CD8-positive, alpha-beta memory T cell (primary cell): Measurements from ENCODE around the gene MVB12B. TPM values are rescaled to one million over a fixed set of nuclear protein-coding genes. Genes with fewer than 3 reads are reported as not detected.
"Not testable (repeated sequence)": the region's sequence is repeated elsewhere in the genome, so short reads cannot be mapped to it uniquely, and the experiment has no call there.

Experiments
- CTCF ChIA-PET: fragments of 350-600 bp; sonication (Branson Sonifier 250); formaldehyde crosslinking; loops from one replicate; lab custom pipeline; 2021; ENCODE audit warnings: antibody characterized with exemption; lab: Charles Lee
- POLR2A ChIA-PET: fragments of 350-600 bp; sonication (Branson Sonifier 250); formaldehyde crosslinking; loops from one replicate; lab custom pipeline; 2021; ENCODE audit warnings: antibody characterized with exemption; lab: Charles Lee
- DNase-seq, 5 donors: peaks; one replicate each; pipeline versions ENCODE4 v3.0.0 to v3.0.0-alpha.2; 2020 to 2022; ENCODE audit warnings: mixed read lengths in 1 of 5
- H3K27ac ChIP-seq: one replicate; pipeline ENCODE4 v1.7.0; 2013; ENCODE audit warnings: low read depth, mild to moderate bottlenecking, low read length, moderate library complexity
- H3K27me3 ChIP-seq: 2 replicates; pipeline ENCODE4 v1.7.0; 2013; ENCODE audit warnings: low read length, mild to moderate bottlenecking; ENCODE audit not compliant: insufficient read depth, poor library complexity, severe bottlenecking
- H3K36me3 ChIP-seq: 2 replicates; pipeline ENCODE4 v1.7.0; 2013; ENCODE audit warnings: mild to moderate bottlenecking, low read length, moderate library complexity; ENCODE audit not compliant: insufficient read depth
- H3K4me1 ChIP-seq: 2 replicates; pipeline ENCODE4 v1.7.0; 2013; ENCODE audit warnings: mild to moderate bottlenecking, low read length, moderate library complexity; ENCODE audit not compliant: insufficient read depth
- H3K4me3 ChIP-seq: 2 replicates; pipeline ENCODE4 v1.7.0; 2013; ENCODE audit warnings: mild to moderate bottlenecking, low read length
- H3K9me3 ChIP-seq: 2 replicates; pipeline ENCODE4 v1.7.0; 2013; ENCODE audit warnings: mild to moderate bottlenecking, low read length
- H3K27ac Mint-ChIP-seq, 8 donors: one replicate each; pipeline ENCODE4 v1.8.0; 2020 to 2021; ENCODE audit warnings: mixed read lengths in 8 of 8, mild to moderate bottlenecking in 6 of 8, inconsistent platforms in 3 of 8, moderate library complexity in 3 of 8
- H3K27me3 Mint-ChIP-seq, 2 donors: one replicate each; pipeline ENCODE4 v1.8.0; 2020 to 2021; ENCODE audit warnings: mixed read lengths in 2 of 2, mild to moderate bottlenecking in 1 of 2, moderate library complexity in 1 of 2
- H3K36me3 Mint-ChIP-seq, 3 donors: one replicate each; pipeline ENCODE4 v1.8.0; 2020 to 2021; ENCODE audit warnings: mixed read lengths in 3 of 3, inconsistent platforms in 1 of 3, mild to moderate bottlenecking in 1 of 3
- H3K4me1 Mint-ChIP-seq, 3 donors: one replicate each; pipeline ENCODE4 v1.8.0; 2020 to 2021; ENCODE audit warnings: mixed read lengths in 3 of 3, inconsistent platforms in 1 of 3, mild to moderate bottlenecking in 1 of 3
- H3K4me3 Mint-ChIP-seq, 7 donors: one replicate each; pipeline ENCODE4 v1.8.0; 2020 to 2021; ENCODE audit warnings: mixed read lengths in 7 of 7, mild to moderate bottlenecking in 6 of 7, moderate library complexity in 4 of 7, inconsistent platforms in 2 of 7
- H3K9me3 Mint-ChIP-seq, 5 donors: one replicate each; pipeline ENCODE4 v1.8.0; 2020 to 2022; ENCODE audit warnings: mixed read lengths in 5 of 5, mild to moderate bottlenecking in 3 of 5, moderate library complexity in 2 of 5, inconsistent platforms in 1 of 5
- polyA plus RNA-seq: library from polyadenylated mRNA; unstranded; fragments of 300-500 nt; fragmentation: Illumina TruSeq; gene quantifications from one replicate; pipeline ENCODE4 v1.2.3, GENCODE V29; 2021
- total RNA-seq, 2 experiments: library from RNA; stranded (reverse); gene quantifications; one replicate each; pipeline ENCODE4 v1.2.3, GENCODE V29; 2021

MVB12B gene
- total and polyA plus RNA-seq, 3 experiments from 2014 or later = 11.0 to 13.1 (median 12.7) TPM

GRCh38 chr9:126538550-126538949 lies 211.9 kb downstream of the MVB12B start:
- ChIA-PET CTCF (interaction anchor here (1.1 to 1.4 kb wide), 2 partner anchors 20 to 40 kb away, joined by 3 to 5 read pairs; no protein-coding TSS in a partner anchor), POLR2A (no interaction called here)
- Histone ChIP-seq H3K36me3 (no peaks in the 10 kb centered on the region), H3K27me3 (peaks cover 5% of the 10 kb centered on the region), H3K9me3 (no peaks in the 10 kb centered on the region), H3K27ac (no peak overlapping the region), H3K4me1 (no peaks in the 10 kb centered on the region), H3K4me3 (no peak overlapping the region)
- Mint-ChIP-seq H3K9me3 (no peaks in the 10 kb centered on the region), H3K4me3 (no peak overlapping the region), H3K27me3 (peaks cover 20 to 41% of the 10 kb centered on the region in 2 donors), H3K27ac (no peak overlapping the region), H3K36me3 (no peaks in the 10 kb centered on the region), H3K4me1 (no peaks in the 10 kb centered on the region)
- no peak for DNase-seq

DNA sequence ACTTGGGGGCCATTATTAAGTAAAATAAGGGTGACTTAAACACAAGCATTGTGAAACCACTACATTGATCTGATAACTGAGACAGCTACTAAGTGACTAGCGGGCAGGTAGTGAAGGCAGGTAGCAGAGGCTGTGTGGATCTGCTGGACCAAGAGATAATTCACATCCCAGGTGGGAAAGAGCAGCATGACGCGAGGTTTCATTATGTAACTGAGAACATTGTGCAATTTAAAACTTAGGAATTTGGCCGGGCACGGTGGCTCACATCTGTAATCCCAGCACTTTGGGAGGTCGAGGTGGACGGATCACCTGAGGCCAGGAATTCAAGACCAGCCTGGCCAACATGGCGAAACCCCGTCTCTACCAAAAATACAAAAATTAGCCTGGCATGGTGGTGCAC lies 213.8 kb downstream of the MVB12B start:
- H3K4me3 ChIP-seq, H3K4me1 ChIP-seq, H3K9me3 ChIP-seq, H3K36me3 ChIP-seq, H3K4me3 Mint-ChIP-seq, H3K9me3 Mint-ChIP-seq, POLR2A ChIA-PET, H3K36me3 Mint-ChIP-seq, H3K27me3 ChIP-seq, H3K27ac Mint-ChIP-seq, DNase-seq, H3K27ac ChIP-seq, H3K4me1 Mint-ChIP-seq: not testable (repeated sequence)
- H3K27me3 Mint-ChIP-seq = peaks cover 16 to 32% of the 10 kb centered on the region in 2 donors
- CTCF ChIA-PET = interaction anchor here (0.7 kb wide), 1 partner anchor 39 kb away, joined by 3 read pairs; no protein-coding TSS in a partner anchor

- H3K27me3 ChIP-seq = no peaks in the 10 kb centered on the region
- no peaks in the 10 kb centered on the region for H3K4me1 Mint-ChIP-seq
- no peaks in the 10 kb centered on the region for H3K9me3 ChIP-seq
- H3K9me3 Mint-ChIP-seq = no peaks in the 10 kb centered on the region
- H3K4me3 Mint-ChIP-seq = no peak overlapping the region
- no peak for DNase-seq
- H3K27ac ChIP-seq = no peak overlapping the region
- H3K27me3 Mint-ChIP-seq = peaks cover 10 to 11% of the 10 kb centered on the region in 2 donors
- no peaks in the 10 kb centered on the region for H3K4me1 ChIP-seq
- POLR2A ChIA-PET = no interaction called here
- H3K27ac Mint-ChIP-seq = no peak overlapping the region
- H3K36me3 ChIP-seq = no peaks in the 10 kb centered on the region
- CTCF ChIA-PET = interaction anchor here (2.4 kb wide), 1 partner anchor 14 kb away, joined by 5 read pairs; no protein-coding TSS in a partner anchor
- no peaks in the 10 kb centered on the region for H3K36me3 Mint-ChIP-seq
- no peak overlapping the region for H3K4me3 ChIP-seq
Observed at GRCh38 chr9:126543490-126543889, 216.9 kb downstream of the MVB12B start.

DNA sequence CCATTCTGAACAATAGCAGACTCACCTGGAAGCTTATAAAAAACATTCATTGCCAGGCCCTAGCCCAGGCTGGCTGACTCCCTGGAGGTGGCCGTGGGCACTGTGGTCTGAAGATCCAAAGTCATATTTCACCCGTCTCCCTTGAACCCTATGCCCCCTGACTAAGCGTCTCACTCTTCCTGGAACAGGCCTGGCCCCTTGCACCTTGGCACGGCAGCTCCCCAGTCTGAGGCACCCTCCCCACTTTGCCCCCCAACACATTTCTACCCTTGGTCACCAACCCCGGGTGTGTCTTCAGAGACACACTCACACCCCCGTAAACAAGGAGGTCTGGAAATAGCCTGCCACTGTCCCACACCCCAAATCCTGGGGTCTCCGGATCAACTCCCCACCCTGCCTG lies 218.5 kb downstream of the MVB12B start:
- Mint-ChIP-seq H3K27me3 (peaks cover 4 to 7% of the 10 kb centered on the region in 2 donors), H3K27ac (no peak overlapping the region), H3K4me1 (no peaks in the 10 kb centered on the region), H3K36me3 (no peaks in the 10 kb centered on the region), H3K4me3 (no peak overlapping the region), H3K9me3 (no peaks in the 10 kb centered on the region)
- ChIA-PET POLR2A (no interaction called here), CTCF (interaction anchor here (1.0 to 2.4 kb wide), 2 partner anchors 13 to 46 kb away, joined by 4 to 5 read pairs; no protein-coding TSS in a partner anchor)
- DNase-seq = no peak
- Histone ChIP-seq H3K4me1 (no peaks in the 10 kb centered on the region), H3K4me3 (no peak overlapping the region), H3K36me3 (no peaks in the 10 kb centered on the region), H3K9me3 (no peaks in the 10 kb centered on the region), H3K27me3 (no peaks in the 10 kb centered on the region), H3K27ac (no peak overlapping the region)

GRCh38 chr9:126546036-126546435 lies 219.4 kb downstream of the MVB12B start:
- Mint-ChIP-seq H3K36me3 (no peaks in the 10 kb centered on the region), H3K27ac (no peak overlapping the region), H3K4me3 (no peak overlapping the region), H3K4me1 (no peaks in the 10 kb centered on the region), H3K27me3 (peaks cover 0 to 3% of the 10 kb centered on the region in 2 donors), H3K9me3 (no peaks in the 10 kb centered on the region)
- no peak for DNase-seq
- CTCF ChIA-PET = no interaction called here
- Histone ChIP-seq H3K4me1 (no peaks in the 10 kb centered on the region), H3K27me3 (no peaks in the 10 kb centered on the region), H3K27ac (no peak overlapping the region), H3K4me3 (no peak overlapping the region), H3K36me3 (no peaks in the 10 kb centered on the region), H3K9me3 (no peaks in the 10 kb centered on the region)
- POLR2A ChIA-PET = no interaction called here

DNA sequence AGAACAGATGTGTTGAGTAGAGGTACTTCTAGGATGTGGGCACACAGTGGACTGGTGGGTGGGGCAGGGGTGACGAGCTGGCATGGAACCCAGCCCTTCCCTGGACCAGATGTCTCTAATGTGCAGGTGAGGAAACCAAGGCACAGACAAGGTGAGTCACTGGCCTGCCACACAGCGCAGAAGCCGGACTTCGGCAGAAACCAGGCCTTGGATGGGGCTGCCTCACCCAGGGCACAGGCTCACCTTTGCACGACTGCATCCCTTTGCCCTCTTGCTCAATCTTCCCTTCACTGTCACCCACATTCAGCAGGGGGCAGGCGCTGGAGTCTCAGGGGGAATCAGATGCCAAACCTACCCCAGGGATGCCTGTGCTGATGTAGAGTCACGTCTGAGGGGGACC lies 221.7 kb downstream of the MVB12B start:
- Mint-ChIP-seq H3K4me3 (no peak overlapping the region), H3K27me3 (peaks cover 0 to 3% of the 10 kb centered on the region in 2 donors), H3K36me3 (no peaks in the 10 kb centered on the region), H3K9me3 (no peaks in the 10 kb centered on the region), H3K27ac (no peak overlapping the region), H3K4me1 (no peaks in the 10 kb centered on the region)
- ChIA-PET CTCF (no interaction called here), POLR2A (no interaction called here)
- Histone ChIP-seq H3K4me1 (no peaks in the 10 kb centered on the region), H3K27me3 (no peaks in the 10 kb centered on the region), H3K4me3 (no peak overlapping the region), H3K9me3 (no peaks in the 10 kb centered on the region), H3K27ac (no peak overlapping the region), H3K36me3 (no peaks in the 10 kb centered on the region)
- no peak for DNase-seq

DNA sequence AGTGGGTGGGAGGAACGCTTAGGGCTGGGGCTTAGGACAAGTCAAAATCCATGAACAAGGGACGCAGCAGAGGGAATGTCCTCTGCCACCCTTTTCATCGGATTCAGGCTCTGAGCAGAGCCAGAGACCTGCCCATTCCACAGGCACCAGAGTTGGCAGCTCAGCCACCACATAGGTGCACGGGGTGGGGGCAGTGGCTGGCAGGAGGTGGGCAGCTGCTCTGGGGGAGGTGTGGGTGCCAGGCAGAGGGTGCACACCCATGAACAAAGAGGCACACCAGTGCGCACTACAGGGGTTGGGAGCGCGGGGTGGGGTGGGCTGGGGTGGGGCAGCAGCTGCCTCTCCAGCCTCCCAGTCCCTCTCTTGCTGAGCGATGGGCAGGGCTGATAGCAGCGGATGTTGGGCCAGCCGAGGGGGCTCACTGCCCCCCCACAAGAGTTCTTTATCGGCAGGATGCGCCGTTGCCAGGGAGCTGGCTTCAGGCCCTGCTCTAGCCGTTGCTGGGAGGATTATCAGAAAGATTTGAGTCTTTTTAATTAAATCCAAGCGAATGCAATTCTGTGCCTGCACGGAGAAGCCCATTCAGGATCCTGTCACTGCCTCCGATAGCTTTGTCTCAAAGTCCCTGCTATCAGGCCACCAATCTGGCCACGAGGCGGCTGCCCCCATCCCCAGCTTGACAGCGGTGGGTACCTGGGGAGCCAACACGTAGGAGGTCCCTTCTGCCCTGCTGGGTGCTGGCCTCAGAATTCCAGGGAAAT lies 222.8 kb downstream of the MVB12B start:
- CTCF ChIA-PET = interaction anchor here (1.4 to 1.8 kb wide), 2 partner anchors 8 to 32 kb away, joined by 4 to 5 read pairs; no protein-coding TSS in a partner anchor

GRCh38 chr9:126550891-126551351 lies 224.3 kb downstream of the MVB12B start:
- no peaks in the 10 kb centered on the region for H3K9me3 ChIP-seq
- no peaks in the 10 kb centered on the region for H3K36me3 Mint-ChIP-seq
- H3K27me3 Mint-ChIP-seq = peaks cover 0 to 1% of the 10 kb centered on the region in 2 donors
- H3K4me1 Mint-ChIP-seq = no peaks in the 10 kb centered on the region
- ChIA-PET CTCF (interaction anchor here (0.7 to 1.4 kb wide), 2 partner anchors 33 to 242 kb away, joined by 3 to 4 read pairs; no protein-coding TSS in a partner anchor), POLR2A (no interaction called here)
- H3K4me3 Mint-ChIP-seq = no peak overlapping the region
- no peaks in the 10 kb centered on the region for H3K27me3 ChIP-seq
- no peak overlapping the region for H3K27ac Mint-ChIP-seq
- no peaks in the 10 kb centered on the region for H3K36me3 ChIP-seq
- no peaks in the 10 kb centered on the region for H3K9me3 Mint-ChIP-seq
- no peak overlapping the region for H3K4me3 ChIP-seq
- no peaks in the 10 kb centered on the region for H3K4me1 ChIP-seq
- no peak overlapping the region for H3K27ac ChIP-seq
- no peak for DNase-seq

More for the DNA sequence above, 222.8 kb downstream of the MVB12B start:
- no peaks in the 10 kb centered on the region for H3K4me1 ChIP-seq
- H3K36me3 ChIP-seq = no peaks in the 10 kb centered on the region
- Mint-ChIP-seq H3K27me3 (peaks cover 0 to 3% of the 10 kb centered on the region in 2 donors), H3K27ac (no peak overlapping the region), H3K9me3 (no peaks in the 10 kb centered on the region), H3K36me3 (no peaks in the 10 kb centered on the region), H3K4me1 (no peaks in the 10 kb centered on the region), H3K4me3 (no peak overlapping the region)
- DNase-seq = no peak
- H3K27ac ChIP-seq = no peak overlapping the region
- no peak overlapping the region for H3K4me3 ChIP-seq
- no peaks in the 10 kb centered on the region for H3K27me3 ChIP-seq
- POLR2A ChIA-PET = no interaction called here
- H3K9me3 ChIP-seq = no peaks in the 10 kb centered on the region
